ENCODE results near the gene CACNA1B.

CACNA1B gene

GRCh38 chr9:137919649-137920141 lies 42.1 kb downstream of the CACNA1B start:
- DNase-seq (ENCODE audit: low read depth in 2 of 2) = no peak

- DNase-seq (ENCODE audit: low read depth in 2 of 2) = no peak
Measured at GRCh38 chr9:137920753-137921152, 43.2 kb downstream of the CACNA1B start.

GRCh38 chr9:137924169-137924568 lies 46.6 kb downstream of the CACNA1B start:
- no peak for DNase-seq (ENCODE audit: low read depth in 2 of 2)

GRCh38 chr9:137924761-137925369 lies 47.3 kb downstream of the CACNA1B start:
- DNase-seq (ENCODE audit: low read depth in 2 of 2) = no peak

GRCh38 chr9:137943655-137944054 lies 66.1 kb downstream of the CACNA1B start:
- DNase-seq (ENCODE audit: low read depth in 2 of 2) = no peak

DNA sequence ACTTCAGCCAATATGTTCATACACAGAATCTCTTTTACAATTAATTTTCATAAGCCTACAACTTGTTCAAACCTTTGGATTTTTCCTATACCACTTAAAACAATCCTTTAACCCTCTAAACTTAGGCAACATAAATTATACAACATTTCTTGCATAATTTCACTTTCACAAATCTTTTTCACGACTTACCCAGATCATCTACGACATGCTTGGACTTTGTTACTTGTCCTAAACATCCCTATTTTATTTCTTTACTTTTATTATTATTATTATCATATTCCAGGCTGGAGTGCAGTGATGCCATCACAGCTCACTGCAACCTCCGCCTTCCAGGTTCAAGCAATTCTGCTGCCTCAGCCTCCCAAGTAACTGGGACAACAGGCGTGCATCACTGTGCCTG lies 68.0 kb downstream of the CACNA1B start:
- no peak for DNase-seq (ENCODE audit: low read depth in 2 of 2)

- DNase-seq (ENCODE audit: low read depth in 2 of 2) = no peak
Measured at GRCh38 chr9:137946993-137947392, 69.4 kb downstream of the CACNA1B start.

- no peak for DNase-seq (ENCODE audit: low read depth in 2 of 2)
Measured at GRCh38 chr9:137948642-137949041, 71.1 kb downstream of the CACNA1B start.

DNA sequence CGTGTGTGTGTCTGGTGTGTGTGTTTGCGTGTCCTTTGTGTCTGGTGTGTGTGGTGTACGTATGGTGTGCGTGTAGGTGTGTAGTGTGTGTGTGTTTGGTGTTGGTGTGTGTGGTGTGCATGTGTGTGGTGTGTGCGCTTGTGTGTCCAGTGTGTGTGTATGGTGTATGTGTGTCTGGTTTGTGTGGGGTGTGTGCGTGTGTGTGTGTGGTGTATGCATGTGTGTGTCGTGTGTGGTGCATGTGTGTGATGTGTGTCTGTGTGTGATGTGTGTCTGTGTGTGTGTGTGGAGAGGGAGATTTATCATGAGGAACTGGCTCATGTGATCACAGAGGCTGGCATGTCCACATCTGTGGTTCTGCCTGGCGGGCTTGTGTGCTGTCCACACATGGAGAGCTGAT lies 71.7 kb downstream of the CACNA1B start:
- DNase-seq (ENCODE audit: low read depth in 2 of 2) = no peak

- no peak for DNase-seq (ENCODE audit: low read depth in 2 of 2)
Measured at GRCh38 chr9:137951107-137951506, 73.5 kb downstream of the CACNA1B start.

- no peak for DNase-seq (ENCODE audit: low read depth in 2 of 2)
Measured at GRCh38 chr9:137951597-137952490, 74.3 kb downstream of the CACNA1B start.

GRCh38 chr9:137952976-137953666 lies 75.5 kb downstream of the CACNA1B start:
- no peak for DNase-seq (ENCODE audit: low read depth in 2 of 2)

DNA sequence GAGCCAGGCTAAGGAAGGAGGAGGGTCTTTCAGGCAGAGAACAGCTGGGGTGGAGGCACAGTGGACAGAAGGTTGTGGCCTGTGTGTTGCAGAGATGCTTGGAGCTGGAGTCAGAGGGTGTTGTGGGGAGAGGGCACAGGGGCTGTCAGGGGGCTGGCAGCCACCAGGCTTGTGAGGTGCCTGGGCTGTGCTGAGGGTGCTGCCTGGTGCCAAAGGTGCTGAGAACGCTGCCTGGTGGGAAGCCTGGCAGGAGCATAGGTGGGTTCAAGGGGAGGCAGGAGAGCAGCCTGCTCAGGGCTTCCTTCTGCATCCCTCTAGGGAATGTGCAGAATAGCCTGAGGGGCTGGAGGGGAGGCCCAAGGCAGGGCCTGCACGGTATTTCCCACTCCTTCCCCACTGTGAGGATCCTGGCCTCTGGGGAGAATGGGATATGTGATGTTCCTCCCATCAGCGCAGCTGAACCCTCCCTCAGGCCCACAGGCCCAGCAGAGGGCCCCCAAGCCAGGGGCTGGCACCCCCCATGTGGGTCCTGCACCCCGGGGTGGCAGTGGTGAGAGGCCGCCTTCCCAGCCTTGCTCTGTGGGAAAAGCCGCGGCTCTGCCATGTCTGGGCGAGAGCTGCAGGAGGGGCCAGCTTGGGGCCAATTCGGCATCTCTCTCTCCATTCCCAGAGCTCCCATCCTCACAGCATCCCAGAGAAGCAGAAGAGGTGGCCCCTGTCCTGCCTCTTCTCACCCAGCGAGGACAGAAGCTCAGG lies 76.3 kb downstream of the CACNA1B start:
- DNase-seq (ENCODE audit: low read depth in 2 of 2) = no peak

DNA sequence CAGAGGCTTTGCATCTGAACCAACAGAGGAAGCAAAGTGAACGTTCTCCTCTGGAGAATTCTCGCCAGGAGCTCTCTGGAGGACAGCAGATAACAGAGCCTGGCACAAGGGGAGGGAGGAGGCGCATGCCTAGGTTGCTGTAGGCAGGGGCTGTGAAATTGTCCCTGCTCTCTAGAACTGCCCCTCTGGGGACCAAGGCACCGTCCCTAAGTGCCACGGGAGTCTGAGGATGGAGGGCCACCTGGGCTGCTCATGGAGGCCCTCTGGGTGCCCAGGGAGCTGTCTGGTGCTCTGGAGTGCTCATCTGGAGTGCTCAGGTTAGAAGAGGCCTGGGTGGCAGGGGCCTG lies 77.6 kb downstream of the CACNA1B start:
- DNase-seq (ENCODE audit: low read depth in 2 of 2) = no peak

DNA sequence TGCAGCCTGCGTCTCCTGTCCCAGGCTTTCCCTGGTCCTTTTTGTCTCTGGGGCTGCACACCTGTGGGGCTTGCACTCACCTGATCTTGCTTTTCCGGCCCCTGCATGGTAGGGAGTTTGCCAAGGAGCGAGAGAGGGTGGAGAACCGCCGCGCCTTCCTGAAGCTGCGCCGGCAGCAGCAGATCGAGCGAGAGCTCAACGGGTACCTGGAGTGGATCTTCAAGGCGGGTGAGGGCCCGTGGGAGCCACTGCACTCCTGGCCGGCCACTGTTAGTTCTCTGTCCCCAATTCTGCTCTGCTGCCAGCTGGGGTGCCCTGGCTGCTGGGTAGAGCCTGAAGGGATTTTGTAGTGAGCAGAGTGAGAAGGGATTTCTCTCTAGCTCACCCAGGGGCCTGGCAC lies 78.0 kb downstream of the CACNA1B start:
- DNase-seq (ENCODE audit: low read depth in 2 of 2) = no peak

DNA sequence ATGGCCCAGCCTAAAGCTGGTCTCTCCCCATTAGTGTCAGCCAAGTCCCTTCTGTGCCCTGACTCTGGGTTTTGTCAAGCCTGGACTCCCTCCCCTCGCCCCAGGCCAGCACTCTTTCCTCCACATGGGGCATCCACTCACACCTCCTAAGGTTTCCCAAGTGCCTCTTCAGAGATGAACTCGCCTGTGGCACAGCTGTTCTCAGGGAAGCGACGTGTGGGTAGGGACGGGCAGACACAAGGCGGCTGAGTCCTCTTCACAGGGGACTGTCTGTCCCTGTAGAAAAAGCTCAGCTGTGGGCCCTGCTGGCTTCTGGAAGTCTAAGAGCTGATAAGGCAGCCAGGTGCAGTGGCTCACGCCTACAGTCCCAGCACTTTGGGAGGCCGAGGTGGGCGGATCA lies 78.5 kb downstream of the CACNA1B start:
- DNase-seq (ENCODE audit: low read depth in 2 of 2) = no peak

DNA sequence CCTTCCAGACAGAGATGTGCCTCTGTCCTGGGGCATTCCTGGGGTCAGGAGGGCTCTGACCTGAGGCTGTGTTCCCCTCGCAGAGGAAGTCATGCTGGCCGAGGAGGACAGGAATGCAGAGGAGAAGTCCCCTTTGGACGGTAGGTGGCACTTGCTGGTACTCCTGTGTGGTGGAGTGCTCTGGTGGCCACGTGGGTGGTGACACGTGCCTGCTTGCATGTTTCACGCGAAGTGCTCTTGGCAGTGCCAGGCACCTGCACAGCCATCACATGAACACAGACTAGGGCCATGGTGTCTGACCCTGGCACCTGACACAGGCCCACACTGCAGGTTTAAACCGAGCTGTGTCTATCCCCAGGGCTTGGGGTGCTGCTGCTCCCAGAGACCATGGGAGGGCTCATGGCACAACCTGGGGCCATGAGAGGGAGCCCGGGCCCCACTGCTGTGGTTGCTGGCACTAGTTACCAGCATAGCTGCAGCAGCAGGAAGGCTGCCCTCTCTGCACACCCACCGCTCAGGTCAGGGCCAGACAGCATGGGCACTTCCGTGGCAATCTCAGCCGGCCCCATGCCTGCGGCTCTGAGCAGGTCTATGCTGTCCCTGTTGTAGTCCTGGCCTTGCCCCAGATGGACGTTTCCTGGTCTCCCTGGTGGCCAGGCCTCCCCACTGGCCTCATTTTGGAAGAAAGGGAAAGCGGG lies 79.3 kb downstream of the CACNA1B start:
- DNase-seq (ENCODE audit: low read depth in 2 of 2) = no peak

DNA sequence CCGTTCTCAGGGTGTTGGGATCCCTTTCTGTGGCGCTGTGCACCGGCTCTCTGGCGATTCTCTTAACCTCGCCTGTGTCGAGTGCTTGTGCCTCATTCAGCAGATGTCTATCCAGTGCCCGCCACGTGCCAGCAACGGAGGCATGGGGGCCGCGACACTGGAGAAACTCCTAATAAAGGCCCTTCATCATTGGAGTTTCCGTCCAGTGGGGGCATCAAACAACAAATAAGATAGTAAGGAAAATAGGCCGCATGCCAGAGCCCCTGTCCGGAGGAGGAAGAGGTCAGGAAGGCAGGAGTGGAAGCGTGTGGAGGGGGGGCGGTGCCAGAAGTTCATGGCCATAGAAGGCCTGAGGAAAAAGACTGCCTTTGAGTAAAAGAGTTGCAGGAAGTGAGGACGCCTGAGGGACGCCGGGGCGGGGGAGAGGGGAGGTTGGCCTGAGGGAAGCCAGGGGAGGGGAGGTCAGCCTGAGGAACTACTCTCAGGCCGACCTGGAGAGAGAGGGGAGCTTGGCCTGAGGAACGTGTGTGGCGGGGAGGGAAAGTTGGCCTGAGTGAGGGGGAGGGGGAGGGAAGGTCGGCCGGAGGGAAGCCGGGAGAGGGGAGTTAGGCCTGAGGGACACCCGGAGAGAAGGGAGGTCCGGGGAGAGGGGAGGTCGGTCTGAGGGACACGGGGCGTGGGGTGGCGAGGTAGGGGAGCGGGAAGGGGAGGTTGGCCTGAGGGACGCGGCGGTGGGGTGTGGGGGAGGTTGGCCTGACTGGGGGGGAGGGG lies 82.2 kb downstream of the CACNA1B start:
- no peak for DNase-seq (ENCODE audit: low read depth in 2 of 2)

DNA sequence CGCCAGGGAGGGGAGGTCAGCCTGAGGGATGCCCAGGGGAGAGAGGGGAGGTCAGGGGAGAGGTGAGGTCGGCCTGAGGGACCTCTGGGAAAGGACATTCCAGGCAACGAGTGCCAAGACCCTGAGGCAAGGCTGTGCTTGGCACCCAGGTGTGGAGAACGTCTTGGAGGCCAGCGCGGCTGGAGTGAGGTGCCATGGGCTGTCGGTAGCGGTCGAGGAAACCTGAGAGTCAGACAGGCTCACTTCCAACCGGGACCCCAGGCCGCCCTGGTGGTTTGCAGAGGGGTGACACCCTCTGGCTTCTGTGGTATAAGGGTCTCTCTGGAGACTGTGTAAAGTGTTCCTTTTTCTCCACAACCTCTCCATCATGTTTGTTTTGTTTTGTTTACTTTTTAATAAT lies 82.9 kb downstream of the CACNA1B start:
- DNase-seq (ENCODE audit: low read depth in 2 of 2) = no peak

- DNase-seq (ENCODE audit: low read depth in 2 of 2) = no peak
Measured at GRCh38 chr9:137963525-137963924, 85.9 kb downstream of the CACNA1B start.

All from stimulated activated CD4-positive, alpha-beta T cell treated with anti-CD3 and anti-CD28 coated beads, Interleukin-12 subunit alpha, Interleukin-12 subunit beta, amount 100 ng/mL, for 24 hours (primary cell).